ENCODE measurements around the gene CA10. TPM values are rescaled to one million over a fixed set of nuclear protein-coding genes. Genes with fewer than 3 reads are reported as not detected.

CA10 gene
- total and polyA plus RNA-seq, 2 donors (not counting 1 experiment from before 2014, with no cell fraction given), result not detected

- H3K27ac ChIP-seq (ENCODE audit: low read length in 2 of 2), result no peak overlapping the region
- ChIA-PET POLR2A (no interaction called here), CTCF (no interaction called here)
- TF ChIP-seq, protein P1, sequence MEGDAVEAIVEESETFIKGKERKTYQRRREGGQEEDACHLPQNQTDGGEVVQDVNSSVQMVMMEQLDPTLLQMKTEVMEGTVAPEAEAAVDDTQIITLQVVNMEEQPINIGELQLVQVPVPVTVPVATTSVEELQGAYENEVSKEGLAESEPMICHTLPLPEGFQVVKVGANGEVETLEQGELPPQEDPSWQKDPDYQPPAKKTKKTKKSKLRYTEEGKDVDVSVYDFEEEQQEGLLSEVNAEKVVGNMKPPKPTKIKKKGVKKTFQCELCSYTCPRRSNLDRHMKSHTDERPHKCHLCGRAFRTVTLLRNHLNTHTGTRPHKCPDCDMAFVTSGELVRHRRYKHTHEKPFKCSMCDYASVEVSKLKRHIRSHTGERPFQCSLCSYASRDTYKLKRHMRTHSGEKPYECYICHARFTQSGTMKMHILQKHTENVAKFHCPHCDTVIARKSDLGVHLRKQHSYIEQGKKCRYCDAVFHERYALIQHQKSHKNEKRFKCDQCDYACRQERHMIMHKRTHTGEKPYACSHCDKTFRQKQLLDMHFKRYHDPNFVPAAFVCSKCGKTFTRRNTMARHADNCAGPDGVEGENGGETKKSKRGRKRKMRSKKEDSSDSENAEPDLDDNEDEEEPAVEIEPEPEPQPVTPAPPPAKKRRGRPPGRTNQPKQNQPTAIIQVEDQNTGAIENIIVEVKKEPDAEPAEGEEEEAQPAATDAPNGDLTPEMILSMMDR (IDR thresholded peaks at IDR 0.05), result no peak
- TF ChIP-seq EZH2 (IDR thresholded peaks at IDR 0.05; ENCODE audit: borderline replicate concordance, insufficient read depth, low read depth, low read length, poor library complexity, severe bottlenecking), result no peak
- no peaks in the 10 kb centered on the region for H3K4me1 ChIP-seq (ENCODE audit: control insufficient read depth in 2 of 2, insufficient read depth in 2 of 2, low read length in 2 of 2)
- no peaks in the 10 kb centered on the region for H3K36me3 ChIP-seq (replicated peaks in 1 of 2; ENCODE audit: control extremely low read depth in 1 of 2, control insufficient read depth in 1 of 2, extremely low read depth in 1 of 2, insufficient read depth in 2 of 2, low read length in 1 of 2)
- H3K4me1 Mint-ChIP-seq, result no peaks in the 10 kb centered on the region
- DNase-seq (no peak), ATAC-seq (ENCODE audit: low read depth) (no peak)
- H3K27me3 Mint-ChIP-seq, result peaks cover 11% of the 10 kb centered on the region
- no peak overlapping the region for H3K4me3 Mint-ChIP-seq
- no peak overlapping the region for H3K9ac ChIP-seq (ENCODE audit: low read length)
- H3K27me3 ChIP-seq (replicated peaks in 1 of 4; ENCODE audit: control extremely low read depth in 1 of 4, control insufficient read depth in 3 of 4, insufficient read depth in 4 of 4, low read length in 3 of 4), result no peaks in the 10 kb centered on the region
- H2AFZ ChIP-seq (ENCODE audit: insufficient read depth, low read depth, low read length, poor library complexity, severe bottlenecking), result no peak overlapping the region
- WGBS (ENCODE audit: insufficient coverage), result 100% methylated on average over 1 of the region's 2 CpGs
- no peak overlapping the region for H3K27ac Mint-ChIP-seq
- peaks cover 0 to 13% (median 0%) of the 10 kb centered on the region in 3 donors for H3K9me3 ChIP-seq (ENCODE audit: control extremely low read depth in 1 of 3, control insufficient read depth in 2 of 3, insufficient read depth in 1 of 3, low read length in 2 of 3)
- no peaks in the 10 kb centered on the region for H3K79me2 ChIP-seq (ENCODE audit: control insufficient read depth, insufficient read depth, low read length)
- H4K20me1 ChIP-seq (ENCODE audit: control insufficient read depth, insufficient read depth, low read length, poor library complexity, severe bottlenecking), result no peaks in the 10 kb centered on the region
- H3K4me2 ChIP-seq (replicated peaks; ENCODE audit: low read depth, low read length, poor library complexity, severe bottlenecking), result no peak overlapping the region
- H3K9me3 Mint-ChIP-seq (ENCODE audit: insufficient read depth), result peaks cover 11% of the 10 kb centered on the region
- intact Hi-C loops (cut with micrococcal nuclease), result no loop called here
- H3K4me3 ChIP-seq (ENCODE audit: control extremely low read depth in 1 of 5, extremely low read depth in 1 of 5, insufficient read depth in 1 of 5, low read depth in 2 of 5, low read length in 4 of 5), result no peak overlapping the region
Observed at GRCh38 chr17:51588063-51588462, 570.5 kb downstream of the CA10 start.

DNA sequence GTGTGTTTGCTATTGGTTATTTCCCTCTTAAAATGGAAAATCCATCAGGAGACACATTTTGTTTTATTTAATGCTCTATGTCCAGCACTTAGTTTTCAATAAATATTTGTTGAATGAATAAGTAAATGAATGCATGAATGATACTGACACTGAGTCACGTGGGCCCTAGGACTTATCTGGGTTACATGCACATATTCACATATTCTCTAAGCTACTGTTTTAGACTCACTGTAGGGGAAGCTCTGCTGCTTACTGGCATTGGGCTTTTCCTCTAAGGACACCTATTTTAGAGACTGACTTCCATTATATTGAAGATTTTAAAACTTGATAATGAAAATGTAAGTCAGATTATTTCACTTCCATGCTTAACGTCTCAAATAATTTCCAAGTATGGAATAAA is 571.0 kb downstream of the CA10 start:
- intact Hi-C loops (cut with micrococcal nuclease), result no loop called here
- no peaks in the 10 kb centered on the region for H3K4me1 Mint-ChIP-seq
- Histone ChIP-seq H3K9ac (ENCODE audit: low read length) (no peak overlapping the region), H3K79me2 (ENCODE audit: control insufficient read depth, insufficient read depth, low read length) (no peaks in the 10 kb centered on the region), H3K9me3 (ENCODE audit: control extremely low read depth in 1 of 3, control insufficient read depth in 2 of 3, insufficient read depth in 1 of 3, low read length in 2 of 3) (peaks cover 0 to 13% (median 0%) of the 10 kb centered on the region in 3 donors), H3K4me3 (ENCODE audit: control extremely low read depth in 1 of 5, extremely low read depth in 1 of 5, insufficient read depth in 1 of 5, low read depth in 2 of 5, low read length in 4 of 5) (no peak overlapping the region), H3K27me3 (replicated peaks in 1 of 4; ENCODE audit: control extremely low read depth in 1 of 4, control insufficient read depth in 3 of 4, insufficient read depth in 4 of 4, low read length in 3 of 4) (no peaks in the 10 kb centered on the region), H3K4me1 (ENCODE audit: control insufficient read depth in 2 of 2, insufficient read depth in 2 of 2, low read length in 2 of 2) (no peaks in the 10 kb centered on the region), H3K36me3 (replicated peaks in 1 of 2; ENCODE audit: control extremely low read depth in 1 of 2, control insufficient read depth in 1 of 2, extremely low read depth in 1 of 2, insufficient read depth in 2 of 2, low read length in 1 of 2) (no peaks in the 10 kb centered on the region), H2AFZ (ENCODE audit: insufficient read depth, low read depth, low read length, poor library complexity, severe bottlenecking) (no peak overlapping the region), H3K27ac (ENCODE audit: low read length in 2 of 2) (no peak overlapping the region), H4K20me1 (ENCODE audit: control insufficient read depth, insufficient read depth, low read length, poor library complexity, severe bottlenecking) (no peaks in the 10 kb centered on the region), H3K4me2 (replicated peaks; ENCODE audit: low read depth, low read length, poor library complexity, severe bottlenecking) (no peak overlapping the region)
- ChIA-PET POLR2A (no interaction called here), CTCF (no interaction called here)
- no peak for TF ChIP-seq EZH2 (IDR thresholded peaks at IDR 0.05; ENCODE audit: borderline replicate concordance, insufficient read depth, low read depth, low read length, poor library complexity, severe bottlenecking)
- TF ChIP-seq, protein P1 (IDR thresholded peaks at IDR 0.05), result no peak
- 83% methylated on average over 1 of the region's 2 CpGs for WGBS (ENCODE audit: insufficient coverage)
- DNase-seq (no peak), ATAC-seq (ENCODE audit: low read depth) (no peak)
- H3K27me3 Mint-ChIP-seq, result peaks cover 11% of the 10 kb centered on the region
- H3K4me3 Mint-ChIP-seq, result no peak overlapping the region
- H3K9me3 Mint-ChIP-seq (ENCODE audit: insufficient read depth), result peaks cover 11% of the 10 kb centered on the region
- H3K27ac Mint-ChIP-seq, result no peak overlapping the region
